Activated T-cell treated with anti-CD3 and anti-CD28 coated beads for 48 hours (primary cell): ENCODE results near the gene ZC3H12A.
A peak's percentile ranks its signal among the peaks of the same experiment; 100 is the strongest.
"Not testable (repeated sequence)": the region's sequence is repeated elsewhere in the genome, so short reads cannot be mapped to it uniquely, and the experiment has no call there.

Experiments
- DNase-seq: peaks from one replicate; pipeline ENCODE4 v3.0.0-alpha.2; 2020; ENCODE audit warnings: low read depth

The ZC3H12A gene

DNA sequence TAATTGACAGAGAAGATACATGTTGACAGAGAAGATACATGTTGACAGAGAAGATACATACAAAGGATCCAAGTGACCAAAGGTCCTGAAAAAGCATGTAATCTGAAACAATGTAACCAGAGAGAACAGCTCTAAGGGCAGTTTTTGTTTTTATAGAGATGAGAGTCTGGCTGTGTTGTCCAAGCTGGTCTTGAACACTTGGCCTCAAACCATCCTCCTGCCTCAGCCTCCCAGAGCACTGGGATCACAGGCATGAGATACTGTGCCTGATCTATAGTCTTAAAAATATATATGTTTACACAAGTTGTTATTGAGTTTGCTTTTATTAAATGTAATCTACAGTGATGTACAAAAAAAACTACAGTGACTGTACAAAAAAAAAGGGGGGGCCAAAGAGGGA is 27.7 kb downstream of the ZC3H12A start:
- DNase-seq: no peak

DNA sequence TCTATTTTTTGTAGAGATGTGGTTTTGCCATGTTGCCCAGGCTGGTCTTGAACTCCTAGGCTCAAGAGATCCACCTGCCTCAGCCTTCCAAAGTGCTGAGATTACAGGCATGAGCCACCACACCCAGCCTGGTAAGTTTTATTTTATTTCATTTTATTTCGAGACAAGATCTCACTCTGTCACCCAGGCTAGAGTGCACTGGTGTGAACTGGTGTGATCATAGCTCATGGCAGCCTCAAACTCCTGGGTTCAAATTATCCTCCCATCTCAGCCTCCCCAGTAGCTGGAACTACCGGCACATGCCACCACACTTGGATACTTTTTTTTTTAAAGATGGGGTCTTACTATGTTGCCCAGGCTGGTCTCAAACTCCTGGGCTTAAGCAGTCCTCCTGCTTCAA is 28.4 kb downstream of the ZC3H12A start:
- not testable (repeated sequence) for DNase-seq

DNA sequence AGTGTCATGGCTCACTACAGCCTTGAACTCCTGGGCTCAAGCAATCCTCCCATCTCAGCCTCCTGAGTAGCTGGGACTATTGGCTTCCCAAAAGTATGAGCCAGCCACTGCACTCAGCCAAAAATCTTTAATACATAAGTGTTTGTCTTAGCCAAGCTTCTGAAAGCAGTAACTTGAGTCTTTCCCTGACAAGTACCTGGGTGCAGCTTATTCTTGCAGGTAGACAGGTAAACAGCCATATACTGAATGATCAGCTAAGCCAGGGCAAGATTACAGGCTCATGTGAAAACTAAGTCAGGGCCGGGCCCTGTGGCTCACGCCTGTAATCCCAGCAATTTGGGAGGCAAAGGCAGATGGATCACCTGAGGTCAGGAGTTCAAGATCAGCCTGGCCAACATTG is 32.4 kb downstream of the ZC3H12A start:
- DNase-seq: no peak

DNA sequence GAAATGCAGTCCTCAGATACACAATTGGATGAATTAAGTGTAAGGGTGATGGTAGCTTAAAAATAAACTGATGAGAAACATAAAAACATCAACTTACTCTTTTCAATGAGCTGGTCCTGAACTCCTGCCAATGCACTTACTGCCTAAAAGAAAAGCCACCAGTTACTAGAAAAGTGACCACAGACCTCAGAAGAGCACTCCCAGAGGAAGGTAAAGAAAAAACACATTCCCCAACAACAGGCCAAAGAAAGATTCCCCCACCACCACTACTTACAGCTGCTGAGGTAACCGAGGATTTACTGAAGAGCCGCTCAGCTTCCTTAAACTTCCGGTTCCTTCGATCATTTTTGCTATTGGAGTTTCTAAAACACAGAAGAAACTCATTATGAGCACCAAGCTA is 34.8 kb downstream of the ZC3H12A start:
- no peak for DNase-seq

DNA sequence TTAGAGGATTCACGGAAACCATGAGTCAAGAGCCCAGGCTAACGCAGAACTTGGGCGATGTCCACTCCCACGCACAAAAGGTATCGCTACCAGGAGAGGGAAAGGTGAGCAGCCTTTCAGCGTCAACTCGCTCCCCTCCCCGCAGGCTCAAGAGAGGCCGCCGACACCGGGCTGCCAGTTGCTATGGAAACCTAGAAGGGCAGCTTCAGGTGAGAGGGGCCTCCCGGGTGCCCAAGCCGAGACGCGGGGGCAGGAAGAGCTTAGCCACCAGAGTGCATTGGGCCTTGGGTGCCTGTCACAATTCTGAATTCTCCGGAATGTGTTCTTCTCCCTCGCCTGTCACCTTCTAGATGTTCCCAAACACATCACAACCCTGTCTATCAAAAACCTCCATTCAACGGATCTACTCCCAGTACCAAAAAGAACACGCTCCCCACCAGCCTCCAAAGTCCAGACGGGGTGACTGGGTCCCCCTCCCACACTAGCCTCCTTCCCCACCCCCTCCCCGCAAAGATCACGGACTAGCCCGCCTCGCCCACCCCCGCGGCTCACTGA is 39.5 kb downstream of the ZC3H12A start:
- peak; percentile 50 for DNase-seq

DNA sequence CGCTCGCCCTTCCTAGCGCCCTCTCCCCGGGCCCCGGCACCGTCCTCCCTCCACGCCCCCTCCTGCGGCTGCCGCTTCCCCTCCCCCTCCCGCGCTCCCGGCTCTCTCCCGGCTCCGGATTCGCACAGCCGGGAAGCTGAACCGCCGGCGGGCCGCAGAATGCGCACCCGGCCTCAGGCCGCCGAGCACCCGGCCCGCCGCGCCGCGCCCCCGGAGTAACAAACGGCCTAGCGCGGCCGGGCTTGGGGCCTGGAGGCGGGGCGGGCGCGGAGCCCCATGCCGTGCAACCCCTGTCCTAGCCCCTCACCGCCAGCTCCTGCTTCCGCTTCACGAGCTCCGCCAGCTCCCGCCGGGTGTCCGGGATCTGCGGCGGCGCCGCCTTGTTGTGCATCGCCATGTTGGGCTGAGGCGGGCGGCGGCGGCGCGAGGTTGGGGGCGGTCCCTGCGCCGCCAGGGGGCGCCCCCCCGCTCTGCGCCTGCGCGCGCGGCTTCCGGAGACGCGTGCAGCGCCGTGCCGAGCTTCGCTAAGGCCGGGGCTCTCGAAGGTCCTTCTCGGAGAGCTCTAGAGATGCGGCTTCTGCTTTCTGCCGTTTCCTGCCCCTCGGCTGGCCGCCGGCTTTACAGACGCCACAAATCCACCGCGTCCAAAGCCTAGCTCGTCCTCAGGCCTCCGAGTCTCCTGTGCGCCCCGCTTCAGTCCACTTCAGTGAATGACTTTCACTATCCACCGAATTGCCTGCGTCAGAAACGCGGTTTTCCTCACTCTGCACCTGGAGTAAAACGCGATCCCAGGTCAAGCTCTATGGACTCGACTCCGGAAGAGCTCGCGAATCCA is 40.2 kb downstream of the ZC3H12A start, which contains the start of gene MEAF6:
Gene MEAF6, minus strand, starts transcription at position 417 of the 835 bp plus-strand sequence. Its CDS starts 20 bp downstream, at position 397.
- peak; percentile 83 for DNase-seq

DNA sequence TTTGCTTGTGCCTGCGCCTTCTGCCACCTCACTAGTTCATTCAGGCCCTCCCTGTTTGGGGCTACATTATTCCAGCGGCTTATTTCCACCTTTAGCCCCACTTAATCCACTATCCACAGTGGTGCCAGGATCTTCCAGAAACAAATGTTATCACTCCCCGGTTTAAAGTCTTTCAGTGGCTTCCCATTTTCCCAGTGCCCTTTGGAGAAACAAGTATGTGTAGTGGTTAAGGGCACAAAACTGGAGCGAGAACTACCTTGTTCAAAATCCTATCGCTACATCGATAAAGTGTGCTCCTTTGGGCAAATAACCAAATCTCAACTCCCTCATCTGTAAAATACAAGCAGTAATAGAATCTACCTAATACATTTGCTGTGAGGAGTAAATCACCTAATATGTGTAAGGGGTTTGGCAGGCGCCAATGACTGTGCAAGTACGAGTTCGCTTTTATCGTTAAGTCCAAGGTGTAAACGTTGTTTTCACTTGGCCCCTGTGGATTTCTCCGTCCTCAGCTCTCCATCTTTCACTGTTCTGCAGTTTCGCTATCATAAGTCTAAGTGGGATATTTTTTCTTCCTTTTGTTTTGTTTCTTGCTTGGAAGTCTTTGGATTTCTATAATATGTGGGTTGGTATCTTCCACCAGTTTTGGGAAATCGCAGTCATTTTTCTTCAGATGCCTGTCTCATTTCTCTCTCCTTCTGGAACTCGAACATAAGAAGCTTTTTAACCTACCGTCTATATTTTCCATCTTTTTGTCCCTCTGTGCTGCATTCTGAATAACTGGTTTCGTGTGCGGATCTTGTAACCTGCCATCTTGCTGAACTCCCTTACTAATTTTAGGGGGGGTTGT is 41.0 kb downstream of the ZC3H12A start:
- no peak for DNase-seq

DNA sequence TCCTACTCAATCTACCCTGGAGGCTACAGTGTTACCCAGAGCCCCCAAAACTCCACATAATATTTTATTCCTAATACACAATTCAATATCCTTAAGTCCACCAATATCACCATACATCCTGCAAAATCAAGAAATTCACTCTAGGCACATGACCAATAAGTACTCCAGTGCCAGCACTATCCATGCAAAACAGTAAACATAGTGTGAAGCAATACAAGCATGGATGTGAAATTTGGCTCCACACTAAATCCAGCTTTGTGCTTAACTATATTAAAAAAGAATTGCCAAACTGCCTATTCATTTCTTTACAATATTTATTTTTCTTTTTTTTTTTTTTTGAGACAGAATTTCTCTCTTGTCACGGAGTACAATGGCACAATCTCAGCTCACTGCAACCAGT is 43.2 kb downstream of the ZC3H12A start:
- DNase-seq: no peak

DNA sequence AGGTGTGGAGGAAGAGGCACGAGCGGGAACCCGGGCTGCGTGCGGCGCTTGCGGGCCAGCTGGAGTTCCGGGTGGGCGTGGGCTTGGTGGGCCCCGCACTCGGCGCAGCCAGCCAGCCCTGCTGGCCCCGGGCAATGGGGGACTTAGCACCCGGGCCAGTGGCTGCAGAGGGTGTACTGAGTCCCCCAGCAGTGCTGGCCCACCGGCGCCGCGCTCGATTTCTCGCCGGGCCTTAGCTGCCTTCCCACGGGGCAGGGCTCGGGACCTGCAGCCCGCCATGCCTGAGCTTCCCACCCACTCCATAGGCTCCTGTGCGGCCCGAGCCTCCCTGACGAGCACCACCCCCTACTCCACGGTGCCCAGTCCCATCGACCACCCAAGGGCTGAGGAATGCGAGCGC is 43.9 kb downstream of the ZC3H12A start:
- DNase-seq: not testable (repeated sequence)

DNA sequence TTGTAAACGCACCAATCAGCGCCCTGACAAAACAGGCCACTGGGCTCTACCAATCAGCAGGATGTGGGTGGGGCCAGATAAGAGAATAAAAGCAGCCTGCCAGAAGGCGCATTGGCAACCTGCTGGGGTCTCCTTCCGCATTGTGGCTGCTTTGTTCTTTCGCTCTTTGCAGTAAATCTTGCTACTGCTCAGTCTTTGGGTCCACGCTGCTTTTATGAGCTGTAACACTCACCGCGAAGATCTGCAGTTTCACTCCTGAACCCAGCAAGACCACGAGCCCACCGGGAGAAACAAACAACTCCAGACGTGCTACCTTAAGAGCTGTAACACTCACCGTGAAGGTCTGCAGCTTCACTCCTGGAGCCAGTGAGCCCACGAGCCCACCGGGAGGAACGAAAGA is 44.5 kb downstream of the ZC3H12A start:
- DNase-seq: peak; percentile 52

DNA sequence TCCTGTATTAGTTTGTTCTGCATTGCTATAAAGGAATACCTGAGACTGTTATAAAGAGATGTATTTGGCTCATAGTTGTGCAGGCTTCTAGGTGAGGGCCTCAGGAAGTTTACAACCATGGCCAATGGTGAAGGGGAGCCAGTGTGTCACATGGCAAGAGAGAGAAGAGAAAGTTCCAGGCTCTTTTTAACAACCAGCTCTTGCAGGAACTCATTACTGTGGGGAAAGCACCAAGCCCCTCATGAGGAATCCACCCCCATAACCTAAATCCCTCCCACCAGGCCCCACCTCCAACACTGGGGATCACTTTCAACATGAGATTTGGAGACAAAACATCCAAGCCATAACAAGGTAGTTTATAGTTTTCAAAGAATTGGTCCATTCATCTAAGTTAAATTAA is 45.2 kb downstream of the ZC3H12A start:
- no peak for DNase-seq

DNA sequence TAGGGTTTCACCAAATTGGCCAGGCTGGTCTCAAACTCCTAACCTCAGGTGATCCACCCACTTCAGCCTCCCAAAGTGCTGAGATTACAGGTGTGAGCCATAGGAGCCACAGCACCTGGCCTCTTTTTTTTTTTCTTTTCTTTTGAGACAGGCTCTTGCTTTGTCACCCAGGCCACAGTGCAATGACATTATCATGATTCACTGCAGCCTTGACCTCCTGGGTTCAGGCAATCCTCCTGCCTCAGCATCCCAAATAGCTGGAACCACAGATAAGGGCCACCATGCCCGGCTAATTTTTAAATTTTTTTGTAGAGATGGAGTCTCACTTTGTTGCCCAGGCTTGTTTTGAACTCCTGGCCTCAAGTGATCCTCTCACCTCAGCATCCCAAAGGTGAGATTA is 55.5 kb downstream of the ZC3H12A start:
- not testable (repeated sequence) for DNase-seq

DNA sequence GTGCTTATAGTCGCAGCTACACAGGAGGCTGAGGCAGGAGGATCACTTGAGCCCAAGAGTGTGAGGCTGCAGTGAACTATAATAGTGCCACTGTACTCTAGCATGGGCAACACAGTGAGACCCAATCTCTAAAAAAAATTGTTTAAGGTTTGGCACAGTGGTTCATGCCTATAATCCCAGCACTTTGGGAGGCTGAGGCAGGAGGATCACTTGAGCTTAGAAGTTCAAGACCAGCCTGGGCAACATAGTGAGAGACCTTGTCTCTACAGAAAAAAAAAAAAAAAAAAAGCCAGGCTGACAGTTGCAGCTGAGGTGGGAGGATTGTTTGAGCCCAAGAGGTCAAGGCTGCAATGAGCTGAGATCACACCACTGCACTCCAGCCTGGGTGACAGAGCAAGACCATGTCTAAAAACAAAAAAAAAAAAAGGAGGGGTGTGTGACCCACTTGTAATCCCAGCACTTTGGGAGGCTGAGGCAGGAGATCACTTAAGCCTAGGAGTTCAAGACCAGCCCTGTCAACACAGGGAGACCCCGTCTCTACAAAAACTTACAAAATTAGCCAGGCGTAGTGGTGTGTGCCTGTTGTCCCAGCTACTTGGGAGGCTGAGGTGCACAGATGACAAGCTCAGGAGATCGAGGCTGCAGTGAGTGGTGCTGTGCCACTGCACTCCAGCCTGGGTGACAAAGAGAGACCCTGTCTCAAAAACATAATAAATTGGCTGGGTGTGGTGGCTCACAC is 58.2 kb downstream of the ZC3H12A start:
- DNase-seq: not testable (repeated sequence)

DNA sequence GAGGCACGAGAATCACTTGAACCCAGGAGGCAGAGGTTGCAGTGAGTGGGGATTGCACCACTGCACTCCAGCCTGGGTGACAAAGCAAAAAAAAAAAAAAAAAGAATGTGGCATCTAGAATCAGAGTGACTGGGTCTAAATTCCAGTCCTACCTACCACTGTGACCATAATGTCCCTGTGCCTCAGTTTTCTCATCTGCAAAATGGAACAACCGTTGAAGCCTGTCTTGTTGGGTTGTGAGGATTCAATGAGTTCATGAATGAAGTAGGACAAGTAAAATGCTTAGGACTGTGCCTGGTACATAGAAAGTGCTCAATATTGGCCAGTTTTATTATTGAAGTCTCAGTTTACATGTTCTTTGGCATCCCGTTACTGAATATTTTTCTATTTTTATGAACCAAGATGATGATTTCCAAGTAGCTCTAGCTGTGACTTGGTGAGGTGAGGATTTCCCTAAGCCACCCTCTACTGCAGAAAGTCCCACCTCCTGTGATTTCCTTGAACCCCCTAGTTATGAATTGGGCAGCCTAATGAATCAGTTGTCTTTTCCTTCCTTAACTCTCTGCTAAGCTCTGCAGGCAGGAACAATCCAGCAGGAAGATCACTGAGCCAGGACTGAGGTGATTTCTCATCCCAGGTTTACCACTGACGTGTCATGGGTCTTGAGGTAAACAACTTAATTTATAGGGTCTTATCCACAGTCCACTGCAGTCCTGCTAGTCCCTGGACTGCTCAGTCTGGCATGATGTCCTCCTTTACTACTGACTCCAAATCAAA is 59.1 kb downstream of the ZC3H12A start:
- no peak for DNase-seq
